Measurements from ENCODE around the gene SLC24A3.

The SLC24A3 gene

GRCh38 chr20:19375395-19375794 is 163.0 kb downstream of the SLC24A3 start:
- H3K27me3 ChIP-seq: no peaks in the 10 kb centered on the region
- H3K9me3 ChIP-seq: no peaks in the 10 kb centered on the region
- no peaks in the 10 kb centered on the region for H3K36me3 ChIP-seq
- peaks cover 5 to 7% of the 10 kb centered on the region in 2 experiments for H3K4me1 ChIP-seq (ENCODE audit: control insufficient read depth in 1 of 2, insufficient read depth in 1 of 2, low read depth in 1 of 2, low read length in 1 of 2)
- no peak overlapping the region for H3K4me3 ChIP-seq (ENCODE audit: low read depth in 1 of 2, low read length in 1 of 2)
- no peak overlapping the region for H3K27ac ChIP-seq
- TF ChIP-seq CTCF (IDR thresholded peaks at IDR 0.05): no peak

- no peak overlapping the region for H3K4me3 ChIP-seq (ENCODE audit: low read depth in 1 of 2, low read length in 1 of 2)
- H3K4me1 ChIP-seq (ENCODE audit: control insufficient read depth in 1 of 2, insufficient read depth in 1 of 2, low read depth in 1 of 2, low read length in 1 of 2): peaks cover 5 to 7% of the 10 kb centered on the region in 2 experiments
- TF ChIP-seq CTCF (IDR thresholded peaks at IDR 0.05): no peak
- H3K36me3 ChIP-seq: no peaks in the 10 kb centered on the region
- no peaks in the 10 kb centered on the region for H3K27me3 ChIP-seq
- H3K9me3 ChIP-seq: no peaks in the 10 kb centered on the region
- H3K27ac ChIP-seq: no peak overlapping the region
Measured at GRCh38 chr20:19375801-19376200, 163.4 kb downstream of the SLC24A3 start.

GRCh38 chr20:19376451-19377229 is 164.2 kb downstream of the SLC24A3 start:
- H3K27ac ChIP-seq: no peak overlapping the region
- no peak overlapping the region for H3K4me3 ChIP-seq (ENCODE audit: low read depth in 1 of 2, low read length in 1 of 2)
- no peaks in the 10 kb centered on the region for H3K36me3 ChIP-seq
- H3K27me3 ChIP-seq: no peaks in the 10 kb centered on the region
- no peak for TF ChIP-seq CTCF (IDR thresholded peaks at IDR 0.05)
- no peaks in the 10 kb centered on the region for H3K9me3 ChIP-seq
- peaks cover 5 to 7% of the 10 kb centered on the region in 2 experiments for H3K4me1 ChIP-seq (ENCODE audit: control insufficient read depth in 1 of 2, insufficient read depth in 1 of 2, low read depth in 1 of 2, low read length in 1 of 2)

- TF ChIP-seq CTCF (IDR thresholded peaks at IDR 0.05): no peak
- Histone ChIP-seq H3K4me3 (ENCODE audit: low read depth in 1 of 2, low read length in 1 of 2) (no peak overlapping the region), H3K4me1 (ENCODE audit: control insufficient read depth in 1 of 2, insufficient read depth in 1 of 2, low read depth in 1 of 2, low read length in 1 of 2) (peaks cover 5 to 7% of the 10 kb centered on the region in 2 experiments), H3K36me3 (no peaks in the 10 kb centered on the region), H3K27me3 (no peaks in the 10 kb centered on the region), H3K9me3 (no peaks in the 10 kb centered on the region), H3K27ac (no peak overlapping the region)
Measured at GRCh38 chr20:19378058-19378457, 165.6 kb downstream of the SLC24A3 start.

- H3K36me3 ChIP-seq: no peaks in the 10 kb centered on the region
- H3K27me3 ChIP-seq: no peaks in the 10 kb centered on the region
- peaks cover 5 to 7% of the 10 kb centered on the region in 2 experiments for H3K4me1 ChIP-seq (ENCODE audit: control insufficient read depth in 1 of 2, insufficient read depth in 1 of 2, low read depth in 1 of 2, low read length in 1 of 2)
- no peaks in the 10 kb centered on the region for H3K9me3 ChIP-seq
- TF ChIP-seq CTCF (IDR thresholded peaks at IDR 0.05): no peak
- H3K4me3 ChIP-seq (ENCODE audit: low read depth in 1 of 2, low read length in 1 of 2): no peak overlapping the region
- no peak overlapping the region for H3K27ac ChIP-seq
Measured at GRCh38 chr20:19380211-19380610, 167.8 kb downstream of the SLC24A3 start.
